OCI-LY1 (cell line): ENCODE measurements around the gene CD48.

Experiments used
- EZH2 ChIP-seq: fragments of 200-600 bp; sonication (generic), shearing (Covaris generic); IDR thresholded peaks from 2 replicates; pipeline ENCODE4 v1.8.0; 2017; ENCODE audit warnings: borderline replicate concordance, mixed run types, mild to moderate bottlenecking, antibody characterized with exemption, low read length, moderate library complexity, mixed read lengths
- TF ChIP-seq, protein P1 (sequence below): fragments of 200-600 bp; sonication (generic), shearing (Covaris generic); IDR thresholded peaks from 2 replicates; pipeline ENCODE4 v1.5.1; 2017; ENCODE audit warnings: mild to moderate bottlenecking, antibody characterized with exemption, low read length, moderate library complexity, mixed read lengths

DNA sequence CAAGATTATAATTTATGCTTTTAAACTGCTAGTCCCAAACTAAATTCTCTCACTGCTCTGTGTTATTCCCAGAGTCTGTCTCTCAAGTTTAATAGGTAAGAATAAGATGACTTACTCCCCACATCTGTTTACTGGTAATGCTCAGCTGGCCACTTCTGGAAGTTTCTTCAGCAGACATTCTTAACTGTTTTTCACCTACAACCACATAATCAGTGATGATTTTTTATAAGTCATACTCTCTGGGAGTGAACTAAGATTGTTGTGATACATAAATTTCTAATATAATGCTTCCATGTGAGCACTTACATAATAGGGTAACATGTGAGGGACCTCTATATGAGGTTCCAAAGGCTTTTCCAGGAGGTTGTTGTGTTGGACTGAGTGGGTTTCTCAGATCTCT lies 36.1 kb upstream of the CD48 start:
- TF ChIP-seq, protein P1, sequence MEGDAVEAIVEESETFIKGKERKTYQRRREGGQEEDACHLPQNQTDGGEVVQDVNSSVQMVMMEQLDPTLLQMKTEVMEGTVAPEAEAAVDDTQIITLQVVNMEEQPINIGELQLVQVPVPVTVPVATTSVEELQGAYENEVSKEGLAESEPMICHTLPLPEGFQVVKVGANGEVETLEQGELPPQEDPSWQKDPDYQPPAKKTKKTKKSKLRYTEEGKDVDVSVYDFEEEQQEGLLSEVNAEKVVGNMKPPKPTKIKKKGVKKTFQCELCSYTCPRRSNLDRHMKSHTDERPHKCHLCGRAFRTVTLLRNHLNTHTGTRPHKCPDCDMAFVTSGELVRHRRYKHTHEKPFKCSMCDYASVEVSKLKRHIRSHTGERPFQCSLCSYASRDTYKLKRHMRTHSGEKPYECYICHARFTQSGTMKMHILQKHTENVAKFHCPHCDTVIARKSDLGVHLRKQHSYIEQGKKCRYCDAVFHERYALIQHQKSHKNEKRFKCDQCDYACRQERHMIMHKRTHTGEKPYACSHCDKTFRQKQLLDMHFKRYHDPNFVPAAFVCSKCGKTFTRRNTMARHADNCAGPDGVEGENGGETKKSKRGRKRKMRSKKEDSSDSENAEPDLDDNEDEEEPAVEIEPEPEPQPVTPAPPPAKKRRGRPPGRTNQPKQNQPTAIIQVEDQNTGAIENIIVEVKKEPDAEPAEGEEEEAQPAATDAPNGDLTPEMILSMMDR: no peak
- TF ChIP-seq EZH2: no peak
